NT2/D1 (cell line): Measurements from ENCODE around the gene PRPF6.

Experiments used
- SUZ12 ChIP-seq: IDR thresholded peaks from 2 replicates; pipeline ENCODE4 v1.6.1; 2011; ENCODE audit not compliant: insufficient read length, insufficient read depth; ENCODE audit errors: extremely low read depth
- YY1 ChIP-seq: IDR thresholded peaks from 2 replicates; pipeline ENCODE4 v1.6.1; 2011; ENCODE audit not compliant: insufficient read length, insufficient read depth
- ZNF274 ChIP-seq: IDR thresholded peaks from 2 replicates; pipeline ENCODE4 v1.6.1; 2011; ENCODE audit warnings: mild to moderate bottlenecking, low read depth, low read length

DNA sequence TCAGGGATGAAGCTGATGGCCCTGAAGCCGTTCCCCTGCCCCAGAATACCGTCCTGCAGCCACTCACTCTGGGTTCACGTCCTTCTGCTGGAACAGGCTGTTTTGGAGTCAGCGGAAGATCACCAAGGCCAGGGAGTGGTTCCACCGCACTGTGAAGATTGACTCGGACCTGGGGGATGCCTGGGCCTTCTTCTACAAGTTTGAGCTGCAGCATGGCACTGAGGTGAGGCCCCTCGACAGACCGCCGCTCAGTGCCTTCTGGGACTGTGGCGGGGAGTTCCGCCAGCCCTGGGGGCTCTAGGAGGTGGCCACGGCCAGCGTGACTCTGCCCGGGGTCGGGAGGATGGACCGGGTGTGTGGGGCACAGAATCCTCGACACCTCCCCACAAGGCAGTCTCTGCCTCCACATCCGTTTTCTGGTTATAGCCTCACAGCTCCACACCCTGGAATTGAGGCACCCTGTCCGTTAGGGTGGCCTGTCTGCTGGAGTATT lies 50.9 kb downstream of the PRPF6 start:
- TF ChIP-seq YY1 (no peak), ZNF274 (no peak), SUZ12 (no peak)
